Stimulated activated CD4-positive, alpha-beta T cell treated with anti-CD3 and anti-CD28 coated beads, Interleukin-12 subunit alpha, Interleukin-12 subunit beta, amount 100 ng/mL, for 48 hours (primary cell): ENCODE data around the gene WSB2.
"Not testable (repeated sequence)": the region's sequence is repeated elsewhere in the genome, so short reads cannot be mapped to it uniquely, and the experiment has no call there.

Experiments
- DNase-seq, 3 donors: peaks; one replicate each; pipeline ENCODE4 v3.0.0-alpha.2; 2020; ENCODE audit warnings: low read depth in 2 of 3, low spot score in 1 of 3

WSB2 gene

GRCh38 chr12:118061011-118061872 is at the start of gene WSB2:
Gene WSB2 (minus strand): TSS chr12:118061179. CDS start chr12:118061048, 131 bp downstream.
- DNase-seq = peak in 1 of 3 donors; percentile 53

- DNase-seq = no peak
Measured at GRCh38 chr12:118109088-118109487, 48.1 kb upstream of the WSB2 start.

- DNase-seq = no peak
Measured at GRCh38 chr12:118107694-118108093, 46.7 kb upstream of the WSB2 start.

- DNase-seq = no peak
Measured at GRCh38 chr12:118107011-118107410, 46.0 kb upstream of the WSB2 start.

- peak in 2 of 3 donors; percentile 1 to 19 for DNase-seq
Measured at GRCh38 chr12:118103601-118104382, 42.8 kb upstream of the WSB2 start, which contains the start of gene VSIG10. Gene VSIG10 (minus strand): TSS chr12:118104011. CDS start chr12:118103671, 340 bp downstream.

GRCh38 chr12:118103201-118103600 is 42.2 kb upstream of the WSB2 start:
- DNase-seq = no peak

GRCh38 chr12:118102609-118103008 is 41.6 kb upstream of the WSB2 start:
- no peak for DNase-seq

- DNase-seq = no peak
Measured at GRCh38 chr12:118102070-118102469, 41.1 kb upstream of the WSB2 start.

GRCh38 chr12:118101051-118101450 is 40.1 kb upstream of the WSB2 start:
- no peak for DNase-seq

- no peak for DNase-seq
Measured at GRCh38 chr12:118098911-118099671, 38.1 kb upstream of the WSB2 start.

- DNase-seq = no peak
Measured at GRCh38 chr12:118098401-118098800, 37.4 kb upstream of the WSB2 start.

GRCh38 chr12:118094039-118094438 is 33.1 kb upstream of the WSB2 start:
- DNase-seq = no peak

GRCh38 chr12:118089782-118090181 is 28.8 kb upstream of the WSB2 start:
- no peak for DNase-seq

GRCh38 chr12:118082161-118082560 is 21.2 kb upstream of the WSB2 start:
- no peak for DNase-seq

GRCh38 chr12:118081521-118081920 is 20.5 kb upstream of the WSB2 start:
- not testable (repeated sequence) for DNase-seq

- no peak for DNase-seq
Measured at GRCh38 chr12:118073768-118074167, 12.8 kb upstream of the WSB2 start.

GRCh38 chr12:118070650-118071049 is 9.7 kb upstream of the WSB2 start:
- no peak for DNase-seq

- no peak for DNase-seq
Measured at GRCh38 chr12:118068445-118068844, 7.5 kb upstream of the WSB2 start.

- no peak for DNase-seq
Measured at GRCh38 chr12:118065380-118065779, 4.4 kb upstream of the WSB2 start.

- DNase-seq = no peak
Measured at GRCh38 chr12:118064608-118065007, 3.6 kb upstream of the WSB2 start.
